GM18505 (cell line): ENCODE results near the gene ISLR.

Experiments
- ATAC-seq: cut with Tn5 transposase; IDR thresholded peaks from one replicate; pipeline ENCODE4 v1.9.1; 2021; ENCODE audit not compliant: unreplicated experiment
- POLR2A ChIP-seq: IDR thresholded peaks from 4 replicates; pipeline ENCODE4 v1.6.1; 2011; ENCODE audit warnings: borderline replicate concordance; ENCODE audit not compliant: insufficient read depth, insufficient read length; ENCODE audit errors: extremely low read depth

Gene ISLR

GRCh38 chr15:74173380-74174218 lies at the start of gene ISLR:
Gene ISLR, plus strand, starts transcription at chr15:74173710. Its CDS starts 1,149 bp downstream, at chr15:74174859.
- no peak for TF ChIP-seq POLR2A
- no peak for ATAC-seq

GRCh38 chr15:74124196-74124595 lies 49.3 kb upstream of the ISLR start:
- no peak for ATAC-seq
- no peak for TF ChIP-seq POLR2A

- ATAC-seq = no peak
- TF ChIP-seq POLR2A = no peak
Measured at GRCh38 chr15:74124759-74125158, 48.8 kb upstream of the ISLR start.

GRCh38 chr15:74127255-74127953 lies 46.1 kb upstream of the ISLR start:
- TF ChIP-seq POLR2A = no peak
- no peak for ATAC-seq

- TF ChIP-seq POLR2A = no peak
- no peak for ATAC-seq
Measured at GRCh38 chr15:74127954-74128784, 45.3 kb upstream of the ISLR start.

- ATAC-seq = no peak
- no peak for TF ChIP-seq POLR2A
Measured at GRCh38 chr15:74128785-74129585, 44.5 kb upstream of the ISLR start.

GRCh38 chr15:74129586-74130154 lies 43.8 kb upstream of the ISLR start:
- no peak for ATAC-seq
- no peak for TF ChIP-seq POLR2A

GRCh38 chr15:74130155-74130848 lies 43.2 kb upstream of the ISLR start, which contains the start of gene ISLR2:
Gene ISLR2, plus strand, starts transcription at chr15:74130586. Its CDS starts 2,169 bp downstream, at chr15:74132755.
- no peak for ATAC-seq

GRCh38 chr15:74130849-74131627 lies 42.5 kb upstream of the ISLR start:
- TF ChIP-seq POLR2A = no peak
- no peak for ATAC-seq

More at GRCh38 chr15:74130155-74130848, 43.2 kb upstream of the ISLR start, which contains the start of gene ISLR2:
- TF ChIP-seq POLR2A = no peak

- TF ChIP-seq POLR2A = no peak
- ATAC-seq = no peak
Measured at GRCh38 chr15:74131628-74132413, 41.7 kb upstream of the ISLR start.

- no peak for ATAC-seq
- TF ChIP-seq POLR2A = no peak
Measured at GRCh38 chr15:74132681-74133651, 40.5 kb upstream of the ISLR start.
